NB4 (cell line): ENCODE results near the gene PLSCR1.

Experiments
- CTCF ChIP-seq: IDR thresholded peaks from one replicate; pipeline ENCODE4 v1.5.1; 2012; ENCODE audit warnings: low read depth, low read length
- MYC ChIP-seq: IDR thresholded peaks from 2 replicates; pipeline ENCODE4 v1.6.1; 2011; ENCODE audit warnings: low read depth, low read length
- POLR2A ChIP-seq: IDR thresholded peaks from 2 replicates; pipeline ENCODE4 v1.6.1; 2011; ENCODE audit warnings: mild to moderate bottlenecking; ENCODE audit not compliant: insufficient read length; ENCODE audit errors: extremely low read depth

GRCh38 chr3:146503461-146504202 lies 40.8 kb downstream of the PLSCR1 start:
- TF ChIP-seq CTCF (no peak), POLR2A (no peak), MYC (no peak)
